Measurements from ENCODE around the gene CDCA3.

The CDCA3 gene

DNA sequence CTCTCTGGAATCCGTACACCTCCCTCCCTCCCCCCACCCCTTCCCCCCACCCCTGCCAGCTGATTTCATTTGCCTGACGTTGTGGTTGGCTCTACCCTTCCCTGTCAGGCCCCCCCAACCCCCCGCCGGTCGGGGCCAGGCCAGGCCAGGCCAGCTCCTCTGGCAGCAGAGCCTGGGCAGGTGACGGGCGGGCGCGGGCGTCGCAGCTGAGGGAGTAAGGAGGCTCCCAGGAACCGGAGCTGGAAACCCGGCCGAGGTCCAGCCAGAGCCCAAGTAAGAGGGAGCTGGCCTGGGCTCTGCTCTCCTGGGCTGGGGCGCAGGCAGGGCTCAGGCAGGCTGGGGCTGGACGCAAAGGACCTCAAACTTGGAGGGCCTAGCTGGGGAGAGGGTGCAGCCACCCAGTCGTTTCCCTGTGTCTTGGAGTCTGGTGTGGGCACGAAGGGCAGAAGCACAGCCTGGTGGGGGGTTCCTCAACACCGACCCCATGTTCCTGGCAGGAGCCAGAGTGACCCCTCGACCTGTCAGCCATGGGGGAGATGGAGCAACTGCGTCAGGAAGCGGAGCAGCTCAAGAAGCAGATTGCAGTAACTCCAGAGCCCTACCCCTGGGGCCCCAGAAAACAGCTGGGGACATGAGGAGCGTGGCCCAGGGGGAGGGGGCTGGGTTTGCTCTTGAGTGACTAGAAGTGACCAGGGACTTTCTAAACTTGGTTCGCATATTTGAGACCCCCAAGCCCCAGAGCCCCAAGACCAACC lies 10.1 kb downstream of the CDCA3 start, which contains the start of gene GNB3:
GNB3 (plus strand) TSS at position 165 of the 755 bp plus-strand sequence; CDS start at position 528, 363 bp downstream.
- peaks cover 13% of the 10 kb centered on the region for H3K4me1 Mint-ChIP-seq
- no peak within 1 kb of the TSS for H3K4me3 Mint-ChIP-seq
- H3K36me3 Mint-ChIP-seq (ENCODE audit: low read depth): peaks cover 37% of the 10 kb centered on the region
- no peaks in the 10 kb centered on the region for H3K9me3 Mint-ChIP-seq
- TF ChIP-seq, protein P1, sequence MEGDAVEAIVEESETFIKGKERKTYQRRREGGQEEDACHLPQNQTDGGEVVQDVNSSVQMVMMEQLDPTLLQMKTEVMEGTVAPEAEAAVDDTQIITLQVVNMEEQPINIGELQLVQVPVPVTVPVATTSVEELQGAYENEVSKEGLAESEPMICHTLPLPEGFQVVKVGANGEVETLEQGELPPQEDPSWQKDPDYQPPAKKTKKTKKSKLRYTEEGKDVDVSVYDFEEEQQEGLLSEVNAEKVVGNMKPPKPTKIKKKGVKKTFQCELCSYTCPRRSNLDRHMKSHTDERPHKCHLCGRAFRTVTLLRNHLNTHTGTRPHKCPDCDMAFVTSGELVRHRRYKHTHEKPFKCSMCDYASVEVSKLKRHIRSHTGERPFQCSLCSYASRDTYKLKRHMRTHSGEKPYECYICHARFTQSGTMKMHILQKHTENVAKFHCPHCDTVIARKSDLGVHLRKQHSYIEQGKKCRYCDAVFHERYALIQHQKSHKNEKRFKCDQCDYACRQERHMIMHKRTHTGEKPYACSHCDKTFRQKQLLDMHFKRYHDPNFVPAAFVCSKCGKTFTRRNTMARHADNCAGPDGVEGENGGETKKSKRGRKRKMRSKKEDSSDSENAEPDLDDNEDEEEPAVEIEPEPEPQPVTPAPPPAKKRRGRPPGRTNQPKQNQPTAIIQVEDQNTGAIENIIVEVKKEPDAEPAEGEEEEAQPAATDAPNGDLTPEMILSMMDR (IDR thresholded peaks at IDR 0.05): no peak
- peak within 1 kb of the TSS; percentile 45 for H3K27ac Mint-ChIP-seq
- H3K27me3 Mint-ChIP-seq (ENCODE audit: low read depth, poor library complexity): peaks cover 4% of the 10 kb centered on the region
- no peak for DNase-seq

DNA sequence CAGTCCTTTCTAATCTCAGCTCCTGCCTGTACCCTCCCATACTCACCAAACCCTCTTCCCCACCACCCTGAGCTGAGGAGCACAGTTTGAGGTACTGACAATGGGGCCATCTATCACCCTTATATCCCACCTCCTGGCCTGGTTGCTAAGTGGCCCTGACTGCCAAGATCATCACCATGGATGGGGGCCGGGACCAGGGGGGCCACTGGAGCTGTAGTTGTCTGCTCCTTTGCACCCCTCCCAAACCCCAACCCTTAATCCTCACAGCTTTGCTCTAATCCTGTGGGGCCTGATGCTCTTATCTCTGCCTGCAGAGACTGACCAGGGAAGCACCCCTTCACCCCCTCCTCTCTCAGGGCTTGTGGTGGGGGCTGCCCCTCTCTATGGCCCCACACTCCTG lies 10.8 kb downstream of the CDCA3 start:
- no peak overlapping the region for H3K4me3 Mint-ChIP-seq
- no peak overlapping the region for H3K27ac Mint-ChIP-seq
- peaks cover 5% of the 10 kb centered on the region for H3K27me3 Mint-ChIP-seq (ENCODE audit: low read depth, poor library complexity)
- TF ChIP-seq, protein P1 (IDR thresholded peaks at IDR 0.05): no peak
- peaks cover 40% of the 10 kb centered on the region for H3K36me3 Mint-ChIP-seq (ENCODE audit: low read depth)
- no peaks in the 10 kb centered on the region for H3K9me3 Mint-ChIP-seq
- DNase-seq: no peak
- H3K4me1 Mint-ChIP-seq: peaks cover 13% of the 10 kb centered on the region

DNA sequence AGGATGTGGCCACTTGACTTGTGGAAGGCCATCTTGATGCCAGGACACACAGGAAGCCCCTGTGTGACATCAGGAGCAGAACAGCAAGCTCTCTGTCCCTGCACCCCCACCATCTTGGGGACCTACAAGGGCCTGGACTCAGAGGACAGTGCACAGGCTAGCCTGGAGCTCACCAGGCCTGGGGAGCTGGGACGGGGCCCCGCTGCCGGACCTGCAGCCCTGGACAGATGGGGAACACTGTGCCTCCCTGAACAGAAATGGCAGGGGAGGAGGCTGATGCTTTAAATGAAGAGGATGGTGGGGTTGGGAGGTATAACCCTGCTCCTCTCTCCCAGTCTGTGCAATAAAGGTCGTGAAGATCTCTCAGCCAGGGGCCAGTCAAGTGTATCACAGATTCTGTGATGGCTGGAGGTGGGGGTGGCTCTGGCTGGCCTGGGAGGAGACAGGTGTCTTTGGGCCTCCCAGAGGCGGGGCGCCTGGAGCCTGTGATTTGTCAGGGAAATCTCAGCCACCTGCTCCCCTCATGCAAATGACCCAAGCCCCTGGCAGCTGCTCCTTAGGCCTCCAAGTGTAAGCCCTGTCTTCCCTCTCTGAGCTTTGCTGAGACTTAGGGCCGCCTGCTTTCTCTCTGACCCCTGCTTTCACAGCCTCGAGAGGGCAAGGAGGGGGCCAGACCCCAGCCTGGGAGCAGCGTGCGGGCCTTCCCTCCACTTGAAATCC lies 11.4 kb downstream of the CDCA3 start:
- no peak overlapping the region for H3K4me3 Mint-ChIP-seq
- TF ChIP-seq, protein P1 (IDR thresholded peaks at IDR 0.05): no peak

DNA sequence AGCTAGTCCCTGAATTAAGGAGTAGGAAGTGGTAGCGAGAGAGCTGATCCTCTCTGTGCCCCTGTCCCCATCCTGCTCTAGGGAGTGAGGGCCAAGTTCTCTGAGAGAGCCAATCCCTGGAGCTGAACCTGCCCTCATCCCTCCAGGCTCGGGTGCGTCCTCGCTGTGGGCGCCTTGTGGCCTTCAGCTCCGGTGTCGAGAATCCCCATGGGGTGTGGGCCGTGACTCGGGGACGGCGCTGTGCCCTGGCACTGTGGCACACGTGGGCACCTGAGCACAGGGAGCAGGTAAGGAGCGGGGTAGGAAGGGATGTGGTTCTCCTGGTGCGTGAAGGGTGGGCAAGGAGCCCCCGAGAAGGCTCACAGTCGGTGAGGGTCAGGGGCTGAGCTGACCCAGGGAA lies 12.2 kb downstream of the CDCA3 start:
- Mint-ChIP-seq H3K9me3 (no peaks in the 10 kb centered on the region), H3K27ac (peak overlapping the region; percentile 71), H3K4me3 (no peak overlapping the region), H3K4me1 (peaks cover 13% of the 10 kb centered on the region), H3K27me3 (ENCODE audit: low read depth, poor library complexity) (peaks cover 5% of the 10 kb centered on the region), H3K36me3 (ENCODE audit: low read depth) (peaks cover 42% of the 10 kb centered on the region)
- TF ChIP-seq, protein P1 (IDR thresholded peaks at IDR 0.05): no peak
- no peak for DNase-seq

More for the DNA sequence above, 11.4 kb downstream of the CDCA3 start:
- Mint-ChIP-seq H3K9me3 (no peaks in the 10 kb centered on the region), H3K36me3 (ENCODE audit: low read depth) (peaks cover 40% of the 10 kb centered on the region), H3K4me1 (peaks cover 13% of the 10 kb centered on the region), H3K27ac (no peak overlapping the region), H3K27me3 (ENCODE audit: low read depth, poor library complexity) (peaks cover 5% of the 10 kb centered on the region)
- no peak for DNase-seq

DNA sequence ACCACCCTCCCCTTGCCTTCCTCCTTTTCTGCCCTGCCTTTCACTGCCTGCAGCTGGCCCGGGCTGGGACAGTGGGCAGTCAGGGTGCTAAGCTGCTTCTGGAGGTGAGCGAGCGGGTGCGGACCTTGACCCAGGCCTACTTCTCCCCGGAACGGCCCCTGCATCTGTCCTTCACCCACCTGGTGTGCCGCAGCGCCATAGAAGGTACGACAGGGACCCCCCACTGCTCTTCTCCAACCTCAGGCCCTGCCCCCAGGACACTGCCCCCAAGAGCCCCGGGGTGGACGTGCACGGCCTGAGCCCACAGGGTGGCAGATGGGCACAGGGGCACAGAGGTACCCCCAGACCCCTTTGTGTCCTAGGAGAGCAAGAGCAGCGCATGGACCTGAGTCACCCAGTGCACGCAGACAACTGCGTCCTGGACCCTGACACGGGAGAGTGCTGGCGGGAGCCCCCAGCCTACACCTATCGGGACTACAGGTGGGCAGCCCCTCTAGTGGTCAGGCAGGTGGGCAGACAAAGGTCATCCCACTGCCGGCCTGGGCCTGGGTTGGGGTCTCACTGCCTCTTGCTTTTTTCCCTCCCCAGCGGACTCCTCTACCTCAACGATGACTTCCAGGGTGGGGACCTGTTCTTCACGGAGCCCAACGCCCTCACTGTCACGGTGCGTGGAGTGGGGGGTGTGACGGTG lies 13.6 kb downstream of the CDCA3 start:
- Mint-ChIP-seq H3K4me1 (peaks cover 4% of the 10 kb centered on the region), H3K27me3 (ENCODE audit: low read depth, poor library complexity) (peaks cover 5% of the 10 kb centered on the region), H3K27ac (no peak overlapping the region), H3K4me3 (no peak overlapping the region), H3K36me3 (ENCODE audit: low read depth) (peaks cover 45% of the 10 kb centered on the region), H3K9me3 (no peaks in the 10 kb centered on the region)
- TF ChIP-seq, protein P1 (IDR thresholded peaks at IDR 0.05): no peak
- no peak for DNase-seq

Data from nephron progenitor cell (in vitro differentiated cells).